NT2/D1 (cell line): ENCODE data around the gene CPEB4.

ENCODE experiments used
- YY1 ChIP-seq: IDR thresholded peaks from 2 replicates; pipeline ENCODE4 v1.6.1; 2011; ENCODE audit not compliant: insufficient read length, insufficient read depth
- ZNF274 ChIP-seq: IDR thresholded peaks from 2 replicates; pipeline ENCODE4 v1.6.1; 2011; ENCODE audit warnings: mild to moderate bottlenecking, low read depth, low read length

DNA sequence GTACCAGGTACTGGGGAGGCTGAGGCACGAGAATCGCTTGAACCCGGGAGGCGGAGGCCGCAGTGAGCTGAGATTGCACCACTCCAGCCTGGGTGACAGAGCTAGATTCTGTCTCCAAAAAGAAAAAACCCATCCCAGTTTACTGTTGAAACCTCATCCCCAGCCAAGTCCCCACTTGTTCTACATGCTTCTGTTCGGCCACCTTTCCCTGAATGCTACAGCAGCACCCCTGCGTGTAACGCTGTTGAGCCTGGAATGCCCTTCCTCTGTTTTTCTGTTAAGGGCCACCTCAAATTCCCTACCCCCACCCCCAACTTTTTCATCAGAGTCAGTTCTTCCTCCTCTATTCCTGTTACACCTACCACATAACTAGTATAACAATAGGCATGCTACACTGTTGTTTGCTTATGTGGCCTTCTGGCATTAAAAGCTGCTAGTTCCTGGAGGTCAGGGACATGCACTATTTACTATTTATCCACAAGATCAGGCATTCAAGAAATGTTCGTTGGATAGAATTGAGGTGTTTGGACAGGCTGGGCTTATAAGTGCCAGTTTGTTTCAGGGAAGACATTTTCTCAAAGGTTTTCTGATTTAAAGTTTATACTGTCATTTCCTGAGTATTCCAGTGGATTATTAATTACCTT is 53.7 kb downstream of the CPEB4 start:
- no peak for TF ChIP-seq ZNF274
- TF ChIP-seq YY1, result no peak
